GM12801 (cell line): ENCODE data around the gene GNB2.

ENCODE experiments used
- TF ChIP-seq, protein P1 (sequence below): IDR thresholded peaks from one replicate; pipeline ENCODE4 v1.5.1; 2011; ENCODE audit warnings: control low read depth; ENCODE audit not compliant: insufficient read length; ENCODE audit errors: extremely low read depth

The GNB2 gene

DNA sequence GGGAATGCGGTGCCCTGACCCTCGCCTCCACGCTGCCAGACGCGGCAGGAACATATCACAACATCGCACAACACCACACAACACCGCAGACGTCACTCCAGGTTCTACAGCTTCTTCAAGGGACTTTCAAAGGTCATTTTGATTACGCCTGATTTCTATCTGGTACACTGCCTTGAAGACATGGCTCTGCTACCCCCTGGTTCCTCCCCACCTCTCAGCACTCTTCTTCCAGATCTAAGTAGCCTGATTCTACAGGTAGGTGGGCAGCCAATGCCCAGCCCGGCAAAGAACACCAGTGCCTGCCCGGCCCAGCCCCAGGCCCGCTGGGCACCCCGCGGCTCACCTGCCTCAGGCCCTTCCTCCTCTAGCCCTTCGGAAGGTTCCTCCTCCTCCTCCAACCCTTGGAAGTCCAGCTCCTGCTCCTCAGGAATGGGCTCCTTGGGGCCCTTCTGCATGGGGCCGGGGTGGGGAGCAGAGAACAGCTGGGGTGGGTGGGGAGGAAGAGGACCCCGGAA, 12.1 kb downstream of the GNB2 start:
- TF ChIP-seq, protein P1, sequence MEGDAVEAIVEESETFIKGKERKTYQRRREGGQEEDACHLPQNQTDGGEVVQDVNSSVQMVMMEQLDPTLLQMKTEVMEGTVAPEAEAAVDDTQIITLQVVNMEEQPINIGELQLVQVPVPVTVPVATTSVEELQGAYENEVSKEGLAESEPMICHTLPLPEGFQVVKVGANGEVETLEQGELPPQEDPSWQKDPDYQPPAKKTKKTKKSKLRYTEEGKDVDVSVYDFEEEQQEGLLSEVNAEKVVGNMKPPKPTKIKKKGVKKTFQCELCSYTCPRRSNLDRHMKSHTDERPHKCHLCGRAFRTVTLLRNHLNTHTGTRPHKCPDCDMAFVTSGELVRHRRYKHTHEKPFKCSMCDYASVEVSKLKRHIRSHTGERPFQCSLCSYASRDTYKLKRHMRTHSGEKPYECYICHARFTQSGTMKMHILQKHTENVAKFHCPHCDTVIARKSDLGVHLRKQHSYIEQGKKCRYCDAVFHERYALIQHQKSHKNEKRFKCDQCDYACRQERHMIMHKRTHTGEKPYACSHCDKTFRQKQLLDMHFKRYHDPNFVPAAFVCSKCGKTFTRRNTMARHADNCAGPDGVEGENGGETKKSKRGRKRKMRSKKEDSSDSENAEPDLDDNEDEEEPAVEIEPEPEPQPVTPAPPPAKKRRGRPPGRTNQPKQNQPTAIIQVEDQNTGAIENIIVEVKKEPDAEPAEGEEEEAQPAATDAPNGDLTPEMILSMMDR = no peak

DNA sequence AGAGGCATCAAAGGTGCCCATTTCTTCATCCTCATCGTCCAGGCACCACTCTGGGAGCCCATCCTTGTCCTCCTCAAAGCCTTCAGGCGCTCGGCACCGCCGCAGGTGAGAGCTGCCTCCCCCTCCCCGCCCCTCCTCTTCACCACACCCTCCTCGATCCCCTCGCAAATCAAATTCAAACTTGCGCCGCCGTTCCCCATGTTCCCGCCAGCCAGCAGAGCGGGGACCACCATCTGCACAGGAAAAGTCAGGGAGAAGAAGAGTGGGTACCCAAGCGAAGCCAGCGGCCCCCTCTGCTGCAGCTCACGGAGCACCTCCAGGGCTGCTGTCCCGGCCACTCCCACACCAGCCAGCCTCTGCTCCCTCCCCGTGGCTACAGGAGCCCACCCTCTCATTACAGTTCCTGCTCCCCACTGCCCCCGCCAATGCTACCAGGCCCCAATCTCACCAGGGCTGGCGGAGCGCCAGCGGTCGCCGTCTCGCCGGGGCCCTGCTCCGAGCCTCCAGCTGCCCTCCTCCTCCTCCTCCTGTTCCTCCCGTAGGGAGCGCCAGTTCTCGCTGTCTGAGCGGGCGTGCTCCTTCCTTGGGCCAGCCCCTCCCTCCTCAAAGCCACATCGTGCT, 12.8 kb downstream of the GNB2 start:
- TF ChIP-seq, protein P1 = no peak

DNA sequence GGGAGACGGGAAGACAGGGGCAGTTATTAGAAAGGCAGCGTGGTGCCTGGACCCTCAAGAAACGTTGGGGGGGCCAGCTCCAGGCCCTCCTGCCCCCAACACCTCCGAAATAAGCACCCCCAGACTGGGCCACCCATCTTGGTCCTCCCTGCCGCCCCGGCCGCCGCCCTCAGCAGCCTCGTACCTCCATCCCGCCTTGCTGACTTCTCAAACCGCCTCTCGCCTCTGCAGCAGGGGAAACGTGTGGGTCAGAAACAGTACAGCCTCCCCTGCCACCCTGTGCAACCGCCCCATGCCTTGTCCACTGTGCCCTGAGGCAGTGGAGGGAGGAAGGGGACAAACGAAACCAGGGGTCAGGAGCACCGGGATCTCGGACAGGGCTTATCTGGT, 13.3 kb downstream of the GNB2 start:
- TF ChIP-seq, protein P1 = no peak

DNA sequence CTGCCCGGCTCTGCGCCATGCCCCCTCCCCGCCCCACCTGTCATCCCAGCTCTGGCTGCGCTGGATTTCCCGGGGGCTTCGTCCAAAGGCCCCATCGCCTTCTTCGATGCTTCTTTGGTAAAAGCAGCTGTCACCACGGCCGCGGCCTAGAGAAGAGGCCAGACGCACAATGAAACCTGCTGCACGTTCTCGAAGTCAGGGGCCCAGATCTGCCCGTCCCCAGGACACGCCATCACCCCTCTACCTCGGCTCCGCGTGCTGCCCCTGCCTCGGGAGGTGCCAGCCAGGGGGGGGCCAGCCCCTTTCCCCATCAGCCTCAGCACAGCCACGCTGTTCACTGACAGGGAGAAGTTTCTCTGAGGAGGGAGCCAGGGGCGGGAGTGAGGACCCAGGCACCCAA, 13.7 kb downstream of the GNB2 start:
- TF ChIP-seq, protein P1 = no peak

DNA sequence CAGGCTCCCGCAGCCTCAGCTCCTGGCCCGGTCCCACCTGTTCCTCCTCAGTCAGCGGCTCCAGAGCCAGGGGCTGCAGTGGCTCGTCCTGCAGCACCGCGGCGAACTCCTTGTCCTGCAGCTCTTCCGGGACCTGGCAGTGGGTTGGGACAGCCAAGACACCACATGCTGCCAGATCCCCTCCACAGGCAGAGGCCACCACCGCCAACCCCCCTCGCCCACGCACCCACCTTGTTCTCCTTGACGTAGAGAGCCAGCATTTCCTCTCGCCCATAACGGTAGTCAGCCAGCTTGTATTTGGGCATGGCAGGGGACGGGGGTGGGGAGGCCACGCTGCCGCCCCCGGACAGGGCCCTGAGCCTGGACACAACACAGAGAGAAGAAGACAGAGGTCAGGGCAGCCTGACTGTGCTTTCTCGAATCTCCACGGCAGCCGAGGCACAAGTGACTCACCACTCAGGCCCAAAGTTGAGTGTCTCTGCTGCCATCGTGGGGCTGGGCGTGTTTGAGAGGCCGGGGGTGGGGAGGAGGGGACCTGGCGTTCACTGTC, 14.3 kb downstream of the GNB2 start:
- TF ChIP-seq, protein P1 = no peak

DNA sequence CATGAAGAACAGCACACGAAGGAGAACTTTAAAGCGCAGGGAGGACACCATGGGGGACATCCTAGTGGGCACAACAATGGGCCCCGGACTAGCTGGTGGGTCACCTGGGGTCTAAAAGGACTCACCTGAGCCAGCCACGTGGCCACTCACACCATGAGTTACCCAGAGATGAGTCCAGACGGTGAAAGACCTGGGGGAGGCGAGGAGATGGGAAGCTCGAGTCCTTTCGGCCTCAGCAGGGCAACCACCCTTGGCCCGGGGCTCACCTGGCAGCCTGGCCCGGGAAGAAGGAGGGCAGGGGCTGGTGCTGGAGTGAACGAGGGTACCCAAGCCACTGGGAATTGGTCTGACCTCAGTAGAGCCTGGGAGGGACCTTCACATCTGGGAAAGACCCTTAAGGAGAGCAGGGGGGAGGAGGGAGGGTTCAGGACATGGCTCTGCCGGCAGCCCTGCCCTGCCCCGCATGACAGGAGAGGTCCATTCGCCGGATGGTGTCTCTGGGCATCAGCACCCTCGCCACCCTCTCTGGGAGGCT, 14.9 kb downstream of the GNB2 start:
- TF ChIP-seq, protein P1 = no peak

DNA sequence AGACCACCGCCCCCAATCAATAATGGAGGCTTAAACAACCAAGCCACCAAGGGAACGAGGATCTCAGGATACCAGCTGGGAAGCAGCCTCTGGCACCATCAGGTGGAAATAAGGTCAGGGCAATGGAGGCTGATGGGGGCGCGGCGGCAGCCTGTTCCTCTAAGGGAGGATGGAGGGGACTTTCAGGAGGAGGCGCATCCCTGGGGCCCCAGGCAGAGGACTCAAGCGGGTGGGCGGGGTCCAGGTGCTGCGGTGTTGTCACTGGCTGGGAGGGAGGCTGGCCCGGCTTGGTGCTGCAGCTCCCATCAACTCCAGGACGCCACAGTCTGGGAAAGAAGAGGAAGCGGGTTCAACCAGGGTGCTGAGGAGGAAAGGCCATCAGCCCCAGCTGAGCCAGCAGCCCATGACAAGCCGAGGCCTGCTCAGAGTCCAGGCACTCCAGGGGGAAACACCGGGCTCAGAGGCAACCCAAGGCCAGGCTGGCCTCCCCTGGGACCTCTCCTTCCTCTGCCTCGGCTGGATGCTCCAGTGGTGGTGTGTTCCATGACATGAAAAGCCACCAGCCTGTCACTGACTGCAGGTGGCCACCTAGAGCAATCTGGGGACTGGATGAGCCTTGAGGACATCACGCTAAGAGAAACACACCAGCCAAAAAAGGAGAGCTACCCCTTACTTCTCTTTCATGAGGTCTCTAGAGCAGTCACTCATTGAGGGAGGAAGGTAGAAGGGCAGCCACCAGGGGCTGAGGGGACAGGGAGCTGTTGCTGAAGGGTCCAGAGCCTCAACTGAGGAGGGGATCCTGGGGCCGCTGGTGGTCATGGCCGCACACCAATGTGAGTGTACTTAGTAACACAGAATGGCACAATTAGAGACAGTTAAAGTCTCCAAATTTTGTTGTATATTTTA, 15.9 kb downstream of the GNB2 start:
- TF ChIP-seq, protein P1 = no peak
